ENCODE results near the gene CFAP251.

The CFAP251 gene

GRCh38 chr12:121911824-121912585 lies 6.4 kb upstream of the CFAP251 start:
- no peak for TF ChIP-seq CTCF (IDR thresholded peaks at IDR 0.05; ENCODE audit: low read depth, low read length)
- no peak for DNase-seq (ENCODE audit: low read depth, low spot score)
- in situ Hi-C loops (cut with HindIII; ENCODE audit: low sequenced_read_pairs): no loop called here
- H3K4me3 ChIP-seq (ENCODE audit: low read depth, low read length): no peak overlapping the region

GRCh38 chr12:121915841-121916321 lies 2.5 kb upstream of the CFAP251 start:
- no peak overlapping the region for H3K4me3 ChIP-seq (ENCODE audit: low read depth, low read length)
- in situ Hi-C loops (cut with HindIII; ENCODE audit: low sequenced_read_pairs): no loop called here
- DNase-seq (ENCODE audit: low read depth, low spot score): no peak
- TF ChIP-seq CTCF (IDR thresholded peaks at IDR 0.05; ENCODE audit: low read depth, low read length): no peak

- no peak overlapping the region for H3K4me3 ChIP-seq (ENCODE audit: low read depth, low read length)
- peak; percentile 53 for TF ChIP-seq CTCF (IDR thresholded peaks at IDR 0.05; ENCODE audit: low read depth, low read length)
- peak; percentile 51 for DNase-seq (ENCODE audit: low read depth, low spot score)
- in situ Hi-C loops (cut with HindIII; ENCODE audit: low sequenced_read_pairs): no loop called here
These were observed 1.7 kb upstream of the CFAP251 start for GRCh38 chr12:121916719-121917118.

- in situ Hi-C loops (cut with HindIII; ENCODE audit: low sequenced_read_pairs): no loop called here
- H3K4me3 ChIP-seq (ENCODE audit: low read depth, low read length): peak overlapping the region; percentile 18
- no peak for TF ChIP-seq CTCF (IDR thresholded peaks at IDR 0.05; ENCODE audit: low read depth, low read length)
- DNase-seq (ENCODE audit: low read depth, low spot score): no peak
These were observed 267 bp downstream of the CFAP251 start for GRCh38 chr12:121918679-121919038.

- H3K4me3 ChIP-seq (ENCODE audit: low read depth, low read length): no peak overlapping the region
- in situ Hi-C loops (cut with HindIII; ENCODE audit: low sequenced_read_pairs): no loop called here
- DNase-seq (ENCODE audit: low read depth, low spot score): no peak
- TF ChIP-seq CTCF (IDR thresholded peaks at IDR 0.05; ENCODE audit: low read depth, low read length): no peak
These were observed 2.7 kb downstream of the CFAP251 start for GRCh38 chr12:121921066-121921465.

- in situ Hi-C loops (cut with HindIII; ENCODE audit: low sequenced_read_pairs): no loop called here
These were observed 6.9 kb downstream of the CFAP251 start for GRCh38 chr12:121925358-121925695.

More at GRCh38 chr12:121925358-121925695, 6.9 kb downstream of the CFAP251 start:
- no peak overlapping the region for H3K4me3 ChIP-seq (ENCODE audit: low read depth, low read length)
- no peak for TF ChIP-seq CTCF (IDR thresholded peaks at IDR 0.05; ENCODE audit: low read depth, low read length)
- DNase-seq (ENCODE audit: low read depth, low spot score): peak; percentile 83

All from astrocyte of the spinal cord (primary cell).